ENCODE data around the gene MYO15B. TPM values are rescaled to one million over a fixed set of nuclear protein-coding genes. Genes with fewer than 3 reads are reported as not detected.

The MYO15B gene
- total and polyA plus RNA-seq, 2 experiments from 2014 or later = 124 to 153 TPM

- H3K9me3 ChIP-seq (ENCODE audit: low read depth) = no peaks in the 10 kb centered on the region
- no peak overlapping the region for H3K4me2 ChIP-seq
- DNase-seq (ENCODE audit: low spot score) = no peak
- no peak for TF ChIP-seq EZH2phosphoT487 (IDR thresholded peaks at IDR 0.05; ENCODE audit: low read depth, severe bottlenecking, unreplicated experiment)
- TF ChIP-seq CTCF (IDR thresholded peaks at IDR 0.05; ENCODE audit: poor library complexity) = no peak
- no peak for TF ChIP-seq EZH2 (IDR thresholded peaks at IDR 0.05; ENCODE audit: borderline replicate concordance)
- no peaks in the 10 kb centered on the region for H4K20me1 ChIP-seq (ENCODE audit: insufficient read depth, poor library complexity, severe bottlenecking)
- no peak overlapping the region for H3K27ac ChIP-seq
- peaks cover 9% of the 10 kb centered on the region for H3K4me1 ChIP-seq (ENCODE audit: insufficient read depth)
- no peaks in the 10 kb centered on the region for H3K36me3 ChIP-seq (replicated peaks; ENCODE audit: insufficient read depth, low read depth)
- H3K4me3 ChIP-seq = no peak overlapping the region
- 98% methylated on average over 16 of the region's 16 CpGs for WGBS (ENCODE audit: low lambda C conversion rate, missing lambda C conversion rate)
- no peak overlapping the region for H2AFZ ChIP-seq
- peaks cover 2% of the 10 kb centered on the region for H3K79me2 ChIP-seq
- H3K27me3 ChIP-seq = no peaks in the 10 kb centered on the region
- no peaks in the 10 kb centered on the region for H3K9me2 ChIP-seq (replicated peaks; ENCODE audit: insufficient read depth)
Measured at GRCh38 chr17:75605790-75606189, 18.2 kb downstream of the MYO15B start.

GRCh38 chr17:75607086-75607485, 19.5 kb downstream of the MYO15B start:
- Histone ChIP-seq H3K4me1 (ENCODE audit: insufficient read depth) (peaks cover 13% of the 10 kb centered on the region), H3K4me2 (no peak overlapping the region), H3K9me2 (replicated peaks; ENCODE audit: insufficient read depth) (no peaks in the 10 kb centered on the region), H3K36me3 (replicated peaks; ENCODE audit: insufficient read depth, low read depth) (no peaks in the 10 kb centered on the region), H4K20me1 (ENCODE audit: insufficient read depth, poor library complexity, severe bottlenecking) (no peaks in the 10 kb centered on the region), H3K9me3 (ENCODE audit: low read depth) (no peaks in the 10 kb centered on the region), H3K27ac (peak overlapping the region; percentile 77), H3K4me3 (no peak overlapping the region), H3K79me2 (peaks cover 5% of the 10 kb centered on the region), H3K27me3 (no peaks in the 10 kb centered on the region), H2AFZ (no peak overlapping the region)
- no peak for DNase-seq (ENCODE audit: low spot score)
- no peak for TF ChIP-seq EZH2phosphoT487 (IDR thresholded peaks at IDR 0.05; ENCODE audit: low read depth, severe bottlenecking, unreplicated experiment)
- TF ChIP-seq CTCF (IDR thresholded peaks at IDR 0.05; ENCODE audit: poor library complexity) = no peak
- no peak for TF ChIP-seq EZH2 (IDR thresholded peaks at IDR 0.05; ENCODE audit: borderline replicate concordance)
- 86% methylated on average over 5 of the region's 5 CpGs for WGBS (ENCODE audit: low lambda C conversion rate, missing lambda C conversion rate)

- Histone ChIP-seq H3K27ac (peak overlapping the region; percentile 96), H3K9me3 (ENCODE audit: low read depth) (no peaks in the 10 kb centered on the region), H2AFZ (no peak overlapping the region), H3K27me3 (no peaks in the 10 kb centered on the region), H3K9me2 (replicated peaks; ENCODE audit: insufficient read depth) (no peaks in the 10 kb centered on the region), H3K4me1 (ENCODE audit: insufficient read depth) (peaks cover 13% of the 10 kb centered on the region), H3K4me2 (peak overlapping the region; percentile 73), H3K36me3 (replicated peaks; ENCODE audit: insufficient read depth, low read depth) (no peaks in the 10 kb centered on the region), H3K4me3 (no peak overlapping the region), H4K20me1 (ENCODE audit: insufficient read depth, poor library complexity, severe bottlenecking) (no peaks in the 10 kb centered on the region), H3K79me2 (peaks cover 5% of the 10 kb centered on the region)
- DNase-seq (ENCODE audit: low spot score) = peak; percentile 83
- TF ChIP-seq EZH2 (IDR thresholded peaks at IDR 0.05; ENCODE audit: borderline replicate concordance) (no peak), EZH2phosphoT487 (IDR thresholded peaks at IDR 0.05; ENCODE audit: low read depth, severe bottlenecking, unreplicated experiment) (no peak), CTCF (IDR thresholded peaks at IDR 0.05; ENCODE audit: poor library complexity) (no peak)
- 78% methylated on average over 22 of the region's 25 CpGs for WGBS (ENCODE audit: low lambda C conversion rate, missing lambda C conversion rate)
Measured at GRCh38 chr17:75610103-75610984, 22.7 kb downstream of the MYO15B start.
